ENCODE results near the gene ZNF18.

ZNF18 gene, protein sequence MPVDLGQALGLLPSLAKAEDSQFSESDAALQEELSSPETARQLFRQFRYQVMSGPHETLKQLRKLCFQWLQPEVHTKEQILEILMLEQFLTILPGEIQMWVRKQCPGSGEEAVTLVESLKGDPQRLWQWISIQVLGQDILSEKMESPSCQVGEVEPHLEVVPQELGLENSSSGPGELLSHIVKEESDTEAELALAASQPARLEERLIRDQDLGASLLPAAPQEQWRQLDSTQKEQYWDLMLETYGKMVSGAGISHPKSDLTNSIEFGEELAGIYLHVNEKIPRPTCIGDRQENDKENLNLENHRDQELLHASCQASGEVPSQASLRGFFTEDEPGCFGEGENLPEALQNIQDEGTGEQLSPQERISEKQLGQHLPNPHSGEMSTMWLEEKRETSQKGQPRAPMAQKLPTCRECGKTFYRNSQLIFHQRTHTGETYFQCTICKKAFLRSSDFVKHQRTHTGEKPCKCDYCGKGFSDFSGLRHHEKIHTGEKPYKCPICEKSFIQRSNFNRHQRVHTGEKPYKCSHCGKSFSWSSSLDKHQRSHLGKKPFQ

DNA sequence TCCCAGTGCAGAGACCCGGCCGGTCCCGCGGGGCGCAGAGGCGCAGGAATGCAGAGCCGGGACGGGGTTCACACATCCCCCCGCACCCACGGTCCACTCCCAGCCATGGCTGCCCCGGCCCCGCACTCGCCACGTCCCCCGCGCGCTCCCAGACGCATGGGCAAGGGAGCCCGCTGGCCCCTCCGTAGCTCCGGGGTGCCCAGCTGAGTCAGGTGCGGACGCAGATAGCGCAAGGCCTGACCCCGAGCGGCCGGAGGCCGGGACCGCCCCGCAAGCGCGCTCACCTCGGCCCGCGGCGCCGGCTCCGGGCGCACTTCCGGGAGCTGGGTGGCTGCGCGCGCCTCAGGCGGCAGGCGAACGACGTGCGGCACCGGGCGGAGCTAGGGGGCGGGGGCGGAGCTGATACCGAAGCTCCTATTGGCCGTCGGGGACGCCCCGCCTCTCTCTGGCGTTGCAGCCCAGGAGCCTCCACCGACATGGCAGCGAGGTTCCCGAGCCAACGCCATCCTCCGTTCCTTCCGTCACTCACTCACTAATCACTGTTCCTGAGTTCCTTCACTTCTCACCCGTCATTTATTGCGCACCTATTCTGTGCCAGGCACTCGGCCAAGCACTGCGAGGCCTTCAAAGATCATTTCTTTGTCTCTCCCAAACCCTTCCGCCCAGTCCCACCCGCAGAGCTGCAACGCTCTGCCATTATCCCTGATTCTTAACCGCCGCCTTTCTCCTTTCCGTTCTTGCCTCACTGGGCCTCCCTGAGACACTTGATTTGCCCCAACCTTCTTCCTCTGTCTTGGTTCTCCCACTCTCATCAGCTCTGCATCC is at the start of gene ZNF18:
Gene ZNF18, minus strand, starts transcription at position 329 of the 825 bp plus-strand sequence. CDS start 4,646 bp downstream, outside the sequence.
- peaks cover 29% of the 10 kb centered on the region for H3K4me1 Mint-ChIP-seq
- peaks cover 2% of the 10 kb centered on the region for H3K36me3 Mint-ChIP-seq
- H3K27ac Mint-ChIP-seq, result peak within 1 kb of the TSS; percentile 95
- H3K9me3 Mint-ChIP-seq, result no peaks in the 10 kb centered on the region
- no peaks in the 10 kb centered on the region for H3K27me3 Mint-ChIP-seq
- peak within 1 kb of the TSS; percentile 95 for H3K4me3 Mint-ChIP-seq

- Mint-ChIP-seq H3K27me3 (no peaks in the 10 kb centered on the region), H3K4me1 (peaks cover 90% of the 10 kb centered on the region), H3K9me3 (peaks cover 3% of the 10 kb centered on the region), H3K4me3 (no peak overlapping the region), H3K36me3 (peaks cover 3% of the 10 kb centered on the region), H3K27ac (no peak overlapping the region)
These were observed 49.5 kb upstream of the ZNF18 start for GRCh38 chr17:12046786-12047185.

DNA sequence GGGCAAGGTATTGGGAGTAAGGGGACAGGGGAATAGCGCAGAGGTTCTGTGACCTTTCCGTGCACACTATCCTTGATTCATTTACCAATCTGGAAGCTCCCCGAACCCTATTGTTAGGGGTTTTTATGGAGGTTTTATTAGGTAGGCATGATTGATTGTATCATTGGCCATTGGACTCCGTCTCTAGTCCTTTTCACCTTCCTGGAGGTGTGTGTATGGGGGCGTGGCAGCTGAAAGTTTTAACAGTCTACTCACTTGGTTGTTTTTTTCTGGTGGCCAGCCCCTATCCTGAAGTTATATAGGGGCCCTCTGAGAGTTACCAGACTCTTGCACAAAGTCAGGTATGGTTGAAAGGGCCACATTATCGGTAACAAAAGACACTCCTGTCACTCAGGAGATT is 46.4 kb upstream of the ZNF18 start:
- peaks cover 89% of the 10 kb centered on the region for H3K4me1 Mint-ChIP-seq
- no peaks in the 10 kb centered on the region for H3K27me3 Mint-ChIP-seq
- no peak overlapping the region for H3K4me3 Mint-ChIP-seq
- H3K27ac Mint-ChIP-seq, result no peak overlapping the region
- H3K9me3 Mint-ChIP-seq, result peaks cover 3% of the 10 kb centered on the region
- peaks cover 3% of the 10 kb centered on the region for H3K36me3 Mint-ChIP-seq

GRCh38 chr17:12041312-12041711 is 44.0 kb upstream of the ZNF18 start:
- Mint-ChIP-seq H3K36me3 (peaks cover 9% of the 10 kb centered on the region), H3K4me1 (peaks cover 92% of the 10 kb centered on the region), H3K4me3 (peak overlapping the region; percentile 41), H3K9me3 (no peaks in the 10 kb centered on the region), H3K27me3 (no peaks in the 10 kb centered on the region), H3K27ac (no peak overlapping the region)

- H3K27me3 Mint-ChIP-seq, result no peaks in the 10 kb centered on the region
- no peak overlapping the region for H3K27ac Mint-ChIP-seq
- no peaks in the 10 kb centered on the region for H3K9me3 Mint-ChIP-seq
- H3K36me3 Mint-ChIP-seq, result peaks cover 9% of the 10 kb centered on the region
- peaks cover 89% of the 10 kb centered on the region for H3K4me1 Mint-ChIP-seq
- no peak overlapping the region for H3K4me3 Mint-ChIP-seq
These were observed 43.2 kb upstream of the ZNF18 start for GRCh38 chr17:12040478-12040877.

DNA sequence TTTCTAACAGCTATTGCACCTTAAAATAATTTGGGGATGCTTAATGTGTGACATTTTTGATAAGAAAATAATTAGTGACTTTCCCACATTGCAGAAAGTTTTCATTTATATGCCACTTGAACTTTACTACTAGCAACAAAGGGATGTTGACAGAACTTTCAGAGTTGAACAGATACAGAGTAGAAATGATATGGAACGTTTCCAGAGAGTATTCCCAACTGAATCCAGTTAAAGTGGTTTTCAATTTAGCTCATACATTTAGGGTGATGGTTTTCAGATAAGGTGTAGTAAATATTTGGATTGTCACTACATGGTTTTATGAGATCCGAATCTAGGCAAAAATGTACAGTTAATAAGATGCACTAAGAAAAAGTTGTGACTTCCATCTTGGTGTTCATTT is 40.7 kb upstream of the ZNF18 start:
- Mint-ChIP-seq H3K4me1 (peaks cover 76% of the 10 kb centered on the region), H3K9me3 (no peaks in the 10 kb centered on the region)

GRCh38 chr17:12035673-12036072 is 38.4 kb upstream of the ZNF18 start:
- H3K9me3 Mint-ChIP-seq, result no peaks in the 10 kb centered on the region
- no peak overlapping the region for H3K27ac Mint-ChIP-seq
- peaks cover 73% of the 10 kb centered on the region for H3K4me1 Mint-ChIP-seq
- peaks cover 8% of the 10 kb centered on the region for H3K36me3 Mint-ChIP-seq
- no peak overlapping the region for H3K4me3 Mint-ChIP-seq
- H3K27me3 Mint-ChIP-seq, result no peaks in the 10 kb centered on the region

More for the DNA sequence above, 40.7 kb upstream of the ZNF18 start:
- H3K27me3 Mint-ChIP-seq, result no peaks in the 10 kb centered on the region
- no peak overlapping the region for H3K4me3 Mint-ChIP-seq
- peaks cover 9% of the 10 kb centered on the region for H3K36me3 Mint-ChIP-seq
- H3K27ac Mint-ChIP-seq, result peak overlapping the region; percentile 17

DNA sequence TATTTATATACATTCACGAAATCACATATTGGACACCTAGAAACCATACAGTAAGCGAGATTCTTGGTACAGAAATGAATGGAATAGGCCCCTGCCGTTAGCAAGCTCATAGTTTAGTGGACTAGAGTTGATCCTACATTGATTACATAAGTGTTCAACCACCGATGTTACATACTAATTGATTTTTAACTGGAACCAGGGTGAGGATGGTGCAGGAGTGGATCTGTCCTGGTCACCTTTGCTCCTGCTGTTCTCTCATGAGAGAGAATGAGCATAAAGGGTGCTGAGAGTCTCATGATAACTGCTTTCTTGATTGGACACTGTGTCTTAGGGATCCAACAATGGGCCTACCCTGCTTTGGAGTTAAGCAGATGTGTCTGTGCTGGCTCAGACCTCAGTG is 37.3 kb upstream of the ZNF18 start:
- Mint-ChIP-seq H3K4me1 (peaks cover 73% of the 10 kb centered on the region), H3K9me3 (no peaks in the 10 kb centered on the region)

DNA sequence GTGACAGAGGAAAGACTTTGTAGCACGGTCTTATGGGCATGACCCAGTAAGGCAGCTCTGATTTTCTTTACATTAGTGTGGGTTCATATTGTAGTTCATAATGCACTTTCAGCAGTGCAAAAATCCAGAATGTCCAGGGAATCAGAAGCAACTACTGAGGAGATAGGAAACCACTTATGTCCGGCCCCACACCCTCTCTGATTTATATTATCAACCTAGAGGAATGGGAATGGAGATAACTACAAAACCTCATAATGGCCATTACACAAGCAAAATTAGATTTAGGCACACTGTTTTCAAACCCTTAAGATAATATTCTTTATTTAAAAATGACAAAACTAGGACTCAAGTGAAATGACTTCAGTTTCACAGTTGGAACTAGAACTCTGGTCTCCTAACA is 31.3 kb upstream of the ZNF18 start:
- Mint-ChIP-seq H3K27ac (no peak overlapping the region), H3K4me3 (no peak overlapping the region), H3K9me3 (no peaks in the 10 kb centered on the region), H3K4me1 (peaks cover 83% of the 10 kb centered on the region), H3K36me3 (peaks cover 10% of the 10 kb centered on the region), H3K27me3 (no peaks in the 10 kb centered on the region)

More for the DNA sequence above, 37.3 kb upstream of the ZNF18 start:
- Mint-ChIP-seq H3K36me3 (peaks cover 10% of the 10 kb centered on the region), H3K4me3 (no peak overlapping the region), H3K27ac (no peak overlapping the region), H3K27me3 (no peaks in the 10 kb centered on the region)

DNA sequence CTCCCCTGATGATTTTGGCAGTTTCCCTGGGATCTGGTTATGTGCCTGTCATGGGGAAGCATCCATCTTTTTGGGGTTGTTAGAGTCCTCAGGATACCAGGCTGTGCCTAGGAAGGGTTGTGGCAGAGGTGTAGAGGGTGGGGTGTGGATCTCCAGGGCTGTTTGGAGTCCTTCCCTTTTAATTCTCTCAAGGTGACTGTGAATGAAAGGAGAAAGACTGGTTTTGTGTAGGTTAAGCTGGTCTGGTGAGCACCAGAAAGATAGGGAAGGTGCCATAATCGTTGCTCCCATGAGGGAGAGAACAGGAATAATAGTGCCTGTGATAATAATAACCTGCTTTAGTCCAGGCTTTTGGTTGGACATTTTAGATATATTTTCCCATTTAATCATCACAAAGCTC is 30.4 kb upstream of the ZNF18 start:
- Mint-ChIP-seq H3K4me3 (no peak overlapping the region), H3K27me3 (no peaks in the 10 kb centered on the region), H3K4me1 (peaks cover 92% of the 10 kb centered on the region), H3K27ac (peak overlapping the region; percentile 26), H3K9me3 (no peaks in the 10 kb centered on the region), H3K36me3 (peaks cover 10% of the 10 kb centered on the region)

DNA sequence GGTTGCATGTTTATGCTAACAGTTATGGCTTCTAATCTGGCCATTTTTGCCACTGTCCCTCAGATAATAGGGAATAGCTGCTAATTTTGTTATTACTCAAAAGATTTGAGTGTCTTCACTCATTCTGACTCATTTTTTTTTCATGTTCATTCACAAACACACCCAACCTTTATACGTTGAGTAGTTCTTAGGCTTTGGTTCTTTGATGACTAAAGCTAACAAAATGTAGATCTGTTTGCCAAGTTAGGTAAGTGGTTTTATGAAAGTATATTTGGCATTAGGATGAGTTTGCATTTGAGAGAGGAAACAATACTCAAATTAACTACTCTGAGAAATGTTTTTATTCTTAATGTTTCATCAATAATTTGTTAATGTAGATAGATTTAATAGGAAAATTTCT is 27.1 kb upstream of the ZNF18 start:
- H3K9me3 Mint-ChIP-seq, result no peaks in the 10 kb centered on the region
- no peak overlapping the region for H3K4me3 Mint-ChIP-seq
- peaks cover 7% of the 10 kb centered on the region for H3K36me3 Mint-ChIP-seq
- peaks cover 85% of the 10 kb centered on the region for H3K4me1 Mint-ChIP-seq
- H3K27me3 Mint-ChIP-seq, result no peaks in the 10 kb centered on the region
- peak overlapping the region; percentile 46 for H3K27ac Mint-ChIP-seq

DNA sequence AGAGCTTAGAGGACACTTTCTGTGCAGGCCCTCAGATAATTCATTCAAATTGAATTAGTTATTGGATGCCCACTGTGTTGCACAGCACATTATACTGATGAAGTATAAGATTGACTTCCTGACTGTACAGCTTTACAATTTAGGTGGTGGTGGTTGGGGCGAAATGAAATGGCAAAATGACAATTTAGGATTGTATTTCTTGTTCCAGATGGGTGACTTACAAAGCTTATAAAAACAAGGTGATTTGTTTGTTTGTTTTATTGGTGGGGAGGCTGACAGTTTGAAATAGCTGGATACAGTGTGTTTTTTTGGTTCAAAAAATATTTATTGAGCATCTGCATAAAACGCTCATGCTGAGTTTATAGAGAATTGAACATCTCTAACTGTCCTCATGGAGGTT is 25.0 kb upstream of the ZNF18 start:
- Mint-ChIP-seq H3K4me1 (peaks cover 66% of the 10 kb centered on the region), H3K9me3 (no peaks in the 10 kb centered on the region), H3K36me3 (peaks cover 7% of the 10 kb centered on the region), H3K4me3 (peak overlapping the region; percentile 83), H3K27ac (peak overlapping the region; percentile 38), H3K27me3 (no peaks in the 10 kb centered on the region)

DNA sequence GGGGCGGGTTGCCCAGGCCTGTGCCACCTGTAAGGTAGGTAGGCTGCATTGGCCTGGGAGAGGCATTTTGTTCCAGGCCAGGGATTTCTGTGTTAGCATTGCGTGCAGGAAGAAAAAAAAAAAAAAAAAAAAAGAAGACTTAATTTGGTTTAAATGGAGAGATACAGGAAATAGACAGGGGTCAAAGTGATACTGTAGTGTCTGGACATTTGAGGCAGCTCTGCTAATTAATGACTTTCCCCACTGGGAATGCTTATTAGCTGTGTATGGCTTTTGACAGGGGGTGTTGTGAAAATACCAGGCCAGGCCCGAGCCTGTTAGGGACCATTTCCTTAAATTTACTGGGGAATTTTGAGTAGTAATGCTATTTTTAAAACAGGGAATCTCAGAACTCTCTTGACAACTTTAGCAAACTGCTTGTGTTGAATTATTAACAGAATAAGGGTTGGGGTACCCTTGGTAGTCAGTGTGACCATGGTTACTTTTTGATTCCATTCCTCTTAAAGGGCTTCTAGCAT is 24.4 kb upstream of the ZNF18 start:
- H3K36me3 Mint-ChIP-seq, result peaks cover 3% of the 10 kb centered on the region
- H3K4me3 Mint-ChIP-seq, result peak overlapping the region; percentile 83
- H3K27me3 Mint-ChIP-seq, result no peaks in the 10 kb centered on the region
- peak overlapping the region; percentile 72 for H3K27ac Mint-ChIP-seq
- no peaks in the 10 kb centered on the region for H3K9me3 Mint-ChIP-seq
- peaks cover 59% of the 10 kb centered on the region for H3K4me1 Mint-ChIP-seq

DNA sequence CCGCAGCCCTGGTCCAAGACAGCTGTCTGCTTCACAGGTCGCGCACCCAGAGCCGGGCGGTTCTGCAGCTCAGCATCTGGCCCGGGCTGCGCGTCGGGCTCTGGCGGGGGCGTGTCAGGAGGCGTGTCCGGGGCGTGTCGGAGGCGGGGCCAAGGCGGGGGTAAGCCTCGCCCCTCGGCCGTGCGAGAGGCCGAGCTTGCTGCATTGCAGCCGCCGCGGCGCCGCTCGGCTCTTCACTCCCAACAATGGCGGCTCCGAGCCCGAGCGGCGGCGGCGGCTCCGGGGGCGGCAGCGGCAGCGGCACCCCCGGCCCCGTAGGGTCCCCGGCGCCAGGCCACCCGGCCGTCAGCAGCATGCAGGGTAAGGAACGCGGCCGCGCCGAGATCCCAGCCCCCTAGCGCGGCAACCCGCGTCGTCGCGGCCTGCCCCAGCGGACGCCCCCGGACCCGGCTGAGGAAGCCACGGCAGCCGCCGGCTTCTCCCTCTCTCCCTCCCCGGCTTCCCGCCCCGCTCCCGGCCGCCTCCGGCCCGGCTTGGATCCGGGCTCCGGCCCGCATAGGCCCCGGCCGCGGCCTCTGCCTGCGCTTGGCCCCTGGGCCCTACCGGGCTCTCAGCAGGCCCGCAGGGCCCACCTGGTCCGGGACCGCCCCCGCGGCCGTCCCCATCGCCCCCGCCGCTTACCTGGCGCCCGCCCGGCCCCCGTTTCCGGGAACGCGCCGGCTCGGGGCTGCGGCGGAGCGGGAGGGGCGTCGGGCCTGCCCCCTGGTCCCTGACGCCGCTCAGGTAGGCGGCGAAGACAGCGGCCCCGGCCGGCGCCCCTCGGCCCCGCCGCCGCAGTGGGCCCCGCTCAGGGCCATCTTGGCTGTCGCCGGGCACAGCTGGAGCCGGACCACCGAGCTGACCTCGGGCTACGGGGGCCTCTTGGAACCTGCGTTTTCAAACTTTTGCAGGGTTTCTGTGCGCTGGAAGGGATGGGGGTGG is 23.7 kb upstream of the ZNF18 start, which contains the start of gene MAP2K4:
Gene MAP2K4, plus strand, starts transcription at position 236 of the 981 bp plus-strand sequence. Its CDS starts 10 bp downstream, at position 246.
- Mint-ChIP-seq H3K27me3 (no peaks in the 10 kb centered on the region), H3K36me3 (peaks cover 1% of the 10 kb centered on the region), H3K4me1 (peaks cover 52% of the 10 kb centered on the region), H3K27ac (peak within 1 kb of the TSS; percentile 72), H3K4me3 (peak within 1 kb of the TSS; percentile 83), H3K9me3 (no peaks in the 10 kb centered on the region)
